ENCODE results near the gene LEF1. TPM values are rescaled to one million over a fixed set of nuclear protein-coding genes. Genes with fewer than 3 reads are reported as not detected.

LEF1 gene
- total and polyA plus RNA-seq, 9 of the 15 experiments (the other 6 are each of a cell fraction or from before 2014, with no cell fraction given), result 15.1 to 81.1 (median 29.7) TPM

DNA sequence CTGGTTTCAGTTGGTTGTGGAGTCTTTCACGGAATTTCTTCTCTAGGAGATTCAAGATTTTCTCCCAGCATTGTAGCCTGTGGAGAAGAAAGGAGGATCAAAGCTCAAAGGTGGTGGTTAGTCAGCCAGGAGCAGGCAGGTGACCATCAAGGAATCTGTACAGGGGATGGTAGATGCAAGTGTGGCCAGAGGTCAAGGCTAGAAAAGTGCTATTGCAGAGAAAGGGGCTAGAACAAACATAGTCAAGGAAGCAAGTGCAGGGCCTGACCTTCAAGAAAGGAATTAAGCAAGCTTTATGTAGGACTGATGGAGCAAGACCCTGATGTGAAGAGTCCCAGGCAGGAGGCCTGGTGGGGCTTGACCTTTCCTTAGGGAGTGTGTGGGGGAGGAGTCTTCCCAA lies 162.9 kb downstream of the LEF1 start:
- no peaks in the 10 kb centered on the region for H4K20me1 ChIP-seq (replicated peaks; ENCODE audit: control insufficient read depth, insufficient read depth, low read length)
- in situ Hi-C loops (cut with MboI), result no loop called here
- intact Hi-C loops (cut with micrococcal nuclease), result no loop called here

More for the DNA sequence above, 162.9 kb downstream of the LEF1 start:
- no peak for DNase-seq (ENCODE audit: extremely low read depth in 1 of 4, low spot score in 3 of 4)
- BruUV-seq (replicated peaks), result no TSS peak
- ChIA-PET CTCF (ENCODE audit: low intra/inter-chr PET ratio) (no interaction called here), POLR2A (interaction anchor here (0.7 to 0.8 kb wide), 2 partner anchors 10 to 443 kb away, joined by 3 to 6 read pairs; no protein-coding TSS in a partner anchor)
- Histone ChIP-seq H3K4me2 (ENCODE audit: insufficient read depth, low read length) (no peak overlapping the region; the same call in 1 of the 2 replicates), H3K79me2 (ENCODE audit: control insufficient read depth, insufficient read depth, low read length) (0 out of 3 replicates have a peak, but pooled peaks cover 5% of the 10 kb centered on the region), H3K4me3 (no peak overlapping the region), H3K27ac (ENCODE audit: extremely low read depth, low read depth, low read length) (no peak overlapping the region), H2AFZ (ENCODE audit: low read depth, low read length) (no peak overlapping the region), H3K9me1 (ENCODE audit: control insufficient read depth, insufficient read depth, low read length) (no peaks in the 10 kb centered on the region), H3K36me3 (ENCODE audit: control insufficient read depth, insufficient read depth, low read length) (peaks cover 9% of the 10 kb centered on the region), H3K9me3 (replicated peaks; ENCODE audit: control insufficient read depth, insufficient read depth, low read depth, low read length) (no peaks in the 10 kb centered on the region), H3K4me1 (replicated peaks in 1 of 2; ENCODE audit: control insufficient read depth in 2 of 2, insufficient read depth in 2 of 2, low read length in 2 of 2) (peaks cover 0 to 16% of the 10 kb centered on the region in 2 experiments; a peak in 2 of 5 replicates), H3K9ac (ENCODE audit: insufficient read depth in 1 of 2, low read depth in 2 of 2, low read length in 2 of 2) (no peak overlapping the region), H3K27me3 (ENCODE audit: control insufficient read depth in 2 of 2, insufficient read depth in 2 of 2, low read length in 2 of 2) (no peaks in the 10 kb centered on the region)
- WGBS (ENCODE audit: insufficient coverage, low coverage, missing lambda C conversion rate), result 71% methylated on average over 1 of the region's 1 CpG
- no peak for FAIRE-seq
- ATAC-seq, result peak; percentile 14; the same call in 2 of the 3 replicates
- TF ChIP-seq CLOCK (CRISPR knock-in tag; IDR thresholded peaks at IDR 0.05; ENCODE audit: borderline replicate concordance), result no peak

Measured in K562 (cell line).